Measurements from ENCODE around the gene PTPRK.

The PTPRK gene

GRCh38 chr6:128520436-128521281 is at the start of gene PTPRK:
PTPRK (minus strand) TSS chr6:128520599; CDS start chr6:128520358, 241 bp downstream.
- peak; percentile 79 for DNase-seq

- no peak for DNase-seq
These were observed 46.6 kb upstream of the PTPRK start for GRCh38 chr6:128567029-128567428.

DNA sequence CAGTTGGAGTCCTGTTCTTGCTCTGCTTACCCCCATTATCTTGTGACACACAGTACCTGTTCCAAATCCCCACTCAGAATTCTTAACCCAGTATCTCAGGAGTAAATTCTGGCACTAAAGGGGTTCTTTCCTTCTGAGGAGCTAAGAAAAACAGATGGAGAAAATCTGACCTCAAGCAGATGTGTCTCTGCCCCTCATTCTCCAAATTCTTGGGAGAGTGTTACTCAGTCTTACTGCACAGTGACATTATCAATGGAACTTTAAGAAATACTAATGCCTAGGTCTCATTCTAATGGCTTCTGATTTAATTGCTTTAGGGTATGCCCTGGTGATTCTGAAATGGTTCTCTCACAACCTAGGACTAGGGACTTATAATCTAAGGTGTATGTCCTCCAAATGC is 40.6 kb upstream of the PTPRK start:
- no peak for DNase-seq

DNA sequence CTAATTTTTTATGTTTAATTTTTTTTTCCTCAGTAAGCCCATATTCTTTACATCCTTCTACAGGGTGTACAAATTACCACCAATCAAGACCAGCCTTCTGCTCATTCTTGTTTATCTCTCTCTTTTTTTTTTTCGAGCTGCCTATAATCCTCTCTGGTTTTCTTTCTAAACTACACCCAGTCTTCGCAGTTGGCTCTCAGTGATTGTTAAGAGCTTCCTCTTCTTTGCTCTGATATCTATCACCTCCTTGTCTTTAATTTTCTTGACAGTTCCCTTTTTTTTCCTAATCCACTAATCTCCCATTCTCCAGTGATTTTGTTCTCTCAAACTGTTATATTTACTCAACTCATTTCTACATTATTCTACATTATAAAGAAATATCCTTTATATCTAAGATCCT is 38.5 kb upstream of the PTPRK start:
- DNase-seq, result no peak

GRCh38 chr6:128558021-128558420 is 37.6 kb upstream of the PTPRK start:
- DNase-seq, result no peak

GRCh38 chr6:128557081-128557480 is 36.7 kb upstream of the PTPRK start:
- DNase-seq, result no peak

- no peak for DNase-seq
These were observed 33.9 kb upstream of the PTPRK start for GRCh38 chr6:128554302-128554701.

GRCh38 chr6:128541261-128541660 is 20.9 kb upstream of the PTPRK start:
- DNase-seq, result no peak

DNA sequence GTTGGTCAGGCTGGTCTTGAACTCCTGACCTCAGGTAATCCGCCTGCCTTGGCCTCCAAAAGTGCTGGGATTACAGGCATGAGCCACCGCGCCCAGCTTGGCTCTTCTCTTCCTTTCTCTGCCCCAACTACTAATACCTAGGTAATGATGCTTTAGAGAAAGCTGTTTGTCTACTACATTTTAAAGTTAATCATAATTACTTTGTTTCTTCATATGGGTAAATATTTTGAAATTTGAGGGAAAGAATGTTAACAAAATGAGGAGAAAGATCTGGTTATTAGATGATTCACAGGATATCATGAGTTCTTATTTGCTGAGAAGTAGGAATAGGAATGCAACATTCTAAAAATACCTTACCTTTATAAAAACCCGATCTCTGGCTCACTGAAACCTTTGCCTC is 18.4 kb upstream of the PTPRK start:
- no peak for DNase-seq

- DNase-seq, result no peak
These were observed 12.4 kb upstream of the PTPRK start for GRCh38 chr6:128532827-128533226.

- DNase-seq, result no peak
These were observed 11.7 kb upstream of the PTPRK start for GRCh38 chr6:128532136-128532535.

GRCh38 chr6:128531696-128532095 is 11.3 kb upstream of the PTPRK start:
- no peak for DNase-seq

- no peak for DNase-seq
These were observed 7.8 kb upstream of the PTPRK start for GRCh38 chr6:128528241-128528640.

DNA sequence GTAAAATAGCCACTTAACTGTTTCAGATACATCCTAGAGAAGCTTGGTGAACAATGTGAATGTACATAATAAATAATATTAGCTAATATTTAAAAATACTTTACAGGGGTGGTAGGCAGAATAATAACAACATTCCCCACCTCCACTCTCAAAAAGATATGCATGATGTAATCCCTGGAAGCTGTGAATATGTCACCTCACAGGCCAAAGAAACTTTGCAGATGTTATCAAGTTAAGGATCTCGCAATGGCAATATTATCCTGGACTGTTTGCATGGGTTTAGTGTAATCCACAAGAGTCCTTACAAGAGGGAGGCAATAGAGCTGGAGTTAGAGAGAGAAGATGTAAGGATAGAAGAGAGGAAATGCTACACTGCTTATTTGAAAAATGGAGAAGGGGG is 7.0 kb upstream of the PTPRK start:
- DNase-seq, result no peak

DNA sequence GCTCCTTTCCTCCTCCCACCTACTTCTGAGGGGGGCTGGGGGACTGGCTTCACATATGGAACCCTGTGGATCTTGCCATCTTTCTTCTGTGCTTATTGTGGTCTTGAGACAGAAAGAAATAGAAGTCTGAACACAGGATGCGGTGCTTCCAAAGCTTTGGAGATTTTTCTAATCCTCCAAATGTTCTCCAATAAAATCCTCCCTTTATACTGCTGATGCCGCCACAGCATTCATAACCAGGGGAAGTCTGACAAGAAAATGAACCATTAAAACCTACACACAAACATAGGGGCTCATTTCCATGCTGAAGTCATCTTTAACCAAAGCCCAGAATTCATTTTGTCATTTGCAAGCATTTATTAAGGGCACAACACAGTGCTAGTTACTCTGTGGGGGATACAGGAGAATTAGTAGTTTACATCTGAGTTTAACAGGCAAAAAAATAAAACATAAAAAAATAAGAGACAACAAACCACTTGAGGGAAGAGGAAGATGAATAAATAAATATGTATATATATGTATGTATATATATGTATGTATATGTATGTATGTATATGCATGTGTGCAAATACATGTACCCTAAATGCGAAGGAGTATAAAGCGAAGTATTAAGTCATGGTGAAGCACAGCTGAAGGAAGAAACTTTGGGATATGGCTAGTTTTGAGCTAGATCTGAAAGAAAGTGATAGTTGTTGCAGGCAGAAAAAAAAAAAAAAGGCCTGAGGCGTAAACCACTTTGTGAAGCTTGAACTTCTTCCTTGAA is 5.9 kb upstream of the PTPRK start:
- DNase-seq, result no peak

- DNase-seq, result no peak
These were observed 5.0 kb upstream of the PTPRK start for GRCh38 chr6:128525406-128525805.

GRCh38 chr6:128521282-128521632 is 858 bp upstream of the PTPRK start:
- DNase-seq, result no peak

DNA sequence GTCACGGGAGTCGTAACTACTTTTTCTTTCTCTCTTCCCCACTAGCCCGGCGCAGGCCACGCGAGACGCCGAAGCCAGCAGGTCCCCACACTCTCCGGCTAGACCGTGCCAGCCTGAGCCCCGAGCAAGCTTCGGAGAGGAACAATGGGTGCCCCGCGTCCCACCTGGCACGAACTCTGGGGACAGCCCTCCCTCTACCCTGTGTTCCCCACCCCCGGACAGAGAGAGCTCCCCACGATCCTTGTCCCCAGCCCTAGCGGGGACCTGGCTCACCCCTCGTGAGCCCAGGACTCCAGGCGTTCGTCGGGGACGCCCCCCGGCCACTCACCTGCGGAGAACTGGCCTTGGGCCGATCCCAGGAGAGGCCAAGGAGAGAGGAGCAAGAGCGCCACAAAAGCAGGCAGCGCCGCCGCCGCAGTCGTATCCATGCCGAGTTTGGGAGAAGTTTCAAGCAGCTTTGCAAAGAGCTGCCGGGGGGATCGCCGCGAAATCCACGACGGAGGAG is 416 bp downstream of the PTPRK start:
- peak; percentile 2 for DNase-seq

DNA sequence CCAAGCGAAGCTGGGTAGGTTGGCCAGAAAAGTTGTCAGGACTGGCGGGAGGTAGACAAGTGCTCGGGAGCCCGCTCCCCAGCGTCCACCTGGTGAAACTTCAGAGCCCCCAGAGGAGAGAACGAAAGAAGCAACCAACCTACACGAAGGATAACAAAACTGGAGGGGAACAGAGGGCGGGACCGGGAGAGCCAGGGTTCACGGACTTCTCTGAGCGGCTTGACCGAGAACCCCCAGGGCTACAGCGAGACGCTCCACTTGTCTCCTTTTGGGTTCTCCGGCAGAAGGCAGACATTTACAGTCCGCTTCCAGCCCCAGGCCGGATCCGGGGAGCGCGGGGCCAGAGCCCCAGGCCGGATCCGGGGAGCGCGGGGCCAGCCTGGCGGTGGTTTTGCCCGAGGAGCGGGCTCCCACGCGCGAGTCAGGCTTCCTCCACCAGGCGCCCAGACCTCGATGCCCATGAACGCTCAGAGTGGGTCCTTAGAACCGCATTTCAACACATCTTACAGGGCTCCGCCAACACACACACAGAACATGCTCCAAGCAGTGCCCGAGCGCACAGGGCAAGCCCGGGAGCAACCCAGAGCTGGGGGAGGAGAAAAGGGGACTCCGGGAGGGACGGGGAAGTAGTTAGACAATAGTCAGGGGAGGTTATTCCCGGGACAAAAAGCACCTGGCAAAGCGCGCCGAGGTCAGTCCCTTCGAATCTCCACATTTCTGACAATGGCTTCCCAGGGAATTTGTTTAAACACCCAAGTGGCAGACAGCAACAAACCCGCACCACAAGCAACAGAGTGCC is 1.1 kb downstream of the PTPRK start:
- DNase-seq, result no peak

- no peak for DNase-seq
These were observed 1.8 kb downstream of the PTPRK start for GRCh38 chr6:128518434-128519131.

DNA sequence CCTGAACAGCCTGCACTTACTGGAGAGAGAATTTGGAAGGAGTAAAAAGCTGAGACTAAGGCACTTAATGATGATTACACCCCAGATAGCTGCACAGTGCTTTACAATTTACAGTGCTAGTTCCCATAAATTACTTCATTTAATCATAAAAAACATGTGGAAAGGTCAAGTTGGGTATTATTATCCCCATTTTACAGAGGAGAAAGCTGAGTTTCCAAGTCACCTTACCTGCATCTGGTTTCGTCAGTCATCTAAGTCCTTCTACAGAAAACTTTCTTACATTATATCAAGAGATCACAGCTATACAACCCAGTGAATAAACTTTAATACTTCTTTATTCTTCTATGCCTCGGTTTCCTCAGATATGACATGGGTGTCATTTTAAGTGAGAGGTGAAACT is 3.3 kb downstream of the PTPRK start:
- DNase-seq, result no peak

GRCh38 chr6:128516514-128516898 is 3.9 kb downstream of the PTPRK start:
- DNase-seq, result peak; percentile 5

All from hematopoietic multipotent progenitor cell treated with erythropoietin and hydrocortisone succinate and interleukin-3 and kit ligand, for 6 days (in vitro differentiated cells).